Measurements from ENCODE around the gene RAB44.
A peak's percentile ranks its signal among the peaks of the same experiment; 100 is the strongest.

RAB44 gene

DNA sequence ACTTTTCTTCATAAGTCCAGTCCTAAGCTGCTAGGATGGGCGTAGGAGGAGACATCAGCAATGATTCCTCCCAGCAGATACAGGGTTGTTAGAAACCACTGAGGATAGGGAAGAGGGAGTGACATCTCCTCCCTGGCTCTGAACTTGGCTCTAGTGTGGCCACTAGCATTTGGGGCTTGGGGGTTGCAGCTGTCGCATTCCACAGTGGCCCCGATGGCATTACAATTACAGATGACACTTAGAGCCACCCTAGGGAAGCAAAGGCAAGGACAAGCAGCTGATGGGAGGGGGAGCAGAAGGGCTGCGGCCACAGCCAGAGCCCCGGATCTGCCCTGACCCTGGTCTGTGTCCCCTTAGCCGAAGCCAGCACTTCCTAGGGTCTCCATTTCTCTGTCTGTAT lies 28.6 kb upstream of the RAB44 start:
- no peak for DNase-seq (ENCODE audit: low spot score)

DNA sequence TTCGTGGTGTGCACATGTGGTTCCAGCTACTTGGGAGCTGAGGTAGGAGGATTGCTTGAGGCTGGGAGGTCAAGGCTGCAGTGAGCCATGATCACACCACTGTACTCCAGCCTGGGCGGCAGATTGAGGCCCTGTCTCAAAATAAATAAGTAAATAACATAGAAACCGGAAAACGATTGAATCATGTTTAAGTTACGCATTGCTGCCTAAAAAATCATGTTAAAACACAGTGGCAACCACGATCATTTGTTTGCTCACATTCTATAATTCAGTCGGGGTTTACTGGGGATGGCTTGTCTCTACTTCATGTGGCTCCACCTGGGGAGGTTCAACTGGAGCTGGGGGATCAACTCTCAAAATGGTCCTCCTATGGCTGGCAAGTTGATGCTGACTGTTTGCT lies 27.4 kb upstream of the RAB44 start:
- DNase-seq (ENCODE audit: low spot score): no peak

GRCh38 chr6:36671687-36672375 lies 25.8 kb upstream of the RAB44 start:
- no peak for DNase-seq (ENCODE audit: low spot score)

DNA sequence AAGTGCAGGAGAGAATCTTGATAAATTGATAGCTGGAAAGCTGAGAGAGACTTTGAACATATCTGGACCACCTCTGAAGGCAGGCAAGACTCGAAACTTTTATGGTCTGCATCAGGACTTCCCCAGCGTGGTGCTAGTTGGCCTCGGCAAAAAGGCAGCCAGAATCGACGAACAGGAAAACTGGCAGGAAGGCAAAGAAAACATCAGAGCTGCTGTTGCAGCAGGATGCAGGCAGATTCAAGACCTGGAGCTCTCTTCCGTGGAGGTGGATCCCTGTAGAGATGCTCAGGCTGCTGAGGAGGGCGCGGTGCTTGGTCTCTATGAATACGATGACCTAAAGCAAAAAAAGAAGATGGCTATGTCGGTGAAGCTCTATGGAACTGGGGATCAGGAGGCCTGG lies 23.7 kb upstream of the RAB44 start:
- DNase-seq (ENCODE audit: low spot score): no peak

GRCh38 chr6:36674942-36675341 lies 22.7 kb upstream of the RAB44 start:
- DNase-seq (ENCODE audit: low spot score): no peak

DNA sequence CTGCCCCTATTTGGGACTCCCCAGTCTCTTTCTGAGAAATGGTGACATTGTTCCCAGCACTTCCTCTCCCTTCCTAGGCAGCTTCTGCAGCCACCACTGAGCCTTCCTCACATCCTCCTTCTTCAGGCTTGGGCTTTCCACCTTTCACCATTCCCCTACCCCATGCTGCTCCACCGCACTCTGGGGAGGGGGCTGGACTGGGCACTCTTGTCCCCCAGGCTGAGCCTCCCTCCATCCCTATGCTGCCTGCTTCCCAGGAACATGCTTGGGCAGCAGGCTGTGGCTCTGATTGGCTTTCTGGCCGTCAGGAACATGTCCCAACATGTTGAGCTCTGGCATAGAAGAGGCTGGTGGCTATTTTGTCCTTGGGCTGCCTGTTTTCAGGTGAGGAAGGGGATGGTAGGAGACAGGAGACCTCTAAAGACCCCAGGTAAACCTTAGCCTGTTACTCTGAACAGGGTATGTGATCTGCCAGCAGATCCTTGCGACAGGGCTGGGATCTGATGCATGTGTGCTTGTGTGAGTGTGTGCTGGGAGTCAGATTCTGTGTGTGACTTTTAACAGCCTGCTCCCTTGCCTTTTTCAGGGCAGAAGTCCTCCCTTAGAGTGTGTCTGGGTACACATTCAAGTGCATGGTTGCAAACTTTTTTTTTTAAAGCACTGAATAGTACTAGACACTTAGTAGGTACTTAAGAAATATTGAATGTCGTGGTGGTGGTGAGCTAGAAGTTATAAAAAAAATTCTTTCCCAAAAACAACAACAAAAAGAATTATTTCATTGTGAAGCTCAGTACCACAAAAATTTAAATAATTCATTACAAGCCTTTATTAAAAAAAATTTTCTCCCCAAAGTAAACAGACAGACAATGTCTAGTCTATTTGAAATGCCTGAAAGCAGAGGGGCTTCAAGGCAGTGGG lies 21.2 kb upstream of the RAB44 start:
- DNase-seq (ENCODE audit: low spot score): no peak

- no peak for DNase-seq (ENCODE audit: low spot score)
These were observed 20.4 kb upstream of the RAB44 start for GRCh38 chr6:36677059-36677749.

- no peak for DNase-seq (ENCODE audit: low spot score)
These were observed 19.7 kb upstream of the RAB44 start for GRCh38 chr6:36677753-36678487.

- DNase-seq (ENCODE audit: low spot score): peak; percentile 89
These were observed 19.1 kb upstream of the RAB44 start, which contains the start of gene CDKN1A for GRCh38 chr6:36678488-36679042. TSS of gene CDKN1A (plus strand) at chr6:36678714. CDS start at chr6:36684102, 5,388 bp downstream.

GRCh38 chr6:36679043-36679833 lies 18.4 kb upstream of the RAB44 start:
- peak; percentile 90 for DNase-seq (ENCODE audit: low spot score)

DNA sequence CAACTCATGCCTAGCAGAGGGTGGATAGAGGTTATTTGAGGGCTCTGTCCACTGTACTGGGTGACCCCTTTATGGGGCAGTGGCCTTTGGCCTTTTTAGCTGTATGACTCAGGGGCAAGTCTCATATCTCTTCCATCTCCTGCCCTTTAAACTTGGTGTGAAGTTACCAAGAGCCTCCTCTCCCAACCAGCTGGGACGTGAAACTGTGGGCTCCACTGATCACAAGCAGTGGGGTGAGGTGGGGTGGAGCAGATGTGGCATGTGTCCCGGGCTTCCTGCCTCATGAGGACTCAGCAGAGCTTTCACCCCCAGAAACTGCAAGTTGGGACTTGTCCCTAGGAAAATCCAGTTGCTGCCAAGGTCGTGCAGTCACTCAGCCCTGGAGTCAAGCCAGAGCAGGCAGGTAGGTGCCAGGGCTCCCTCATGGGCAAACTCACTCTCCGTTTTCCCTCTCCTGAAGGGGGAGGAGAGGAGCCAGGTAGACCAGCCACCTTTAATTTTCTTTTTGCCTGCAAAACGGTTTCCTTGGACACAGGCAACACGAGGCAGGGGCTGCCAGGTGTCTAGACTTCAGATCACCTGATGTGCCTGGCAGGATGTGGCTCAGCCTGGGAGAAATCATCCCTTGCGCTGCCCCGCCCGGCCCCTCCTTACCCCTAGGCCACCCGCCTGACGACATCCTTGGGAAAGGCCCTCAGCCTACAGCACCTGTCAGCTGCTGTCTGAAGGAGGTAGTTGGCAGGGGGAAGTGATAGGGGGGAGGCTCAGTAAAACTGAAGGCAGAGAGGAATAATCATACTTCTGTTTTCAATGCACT lies 15.1 kb upstream of the RAB44 start:
- DNase-seq (ENCODE audit: low spot score): no peak

GRCh38 chr6:36683145-36683655 lies 14.4 kb upstream of the RAB44 start:
- DNase-seq (ENCODE audit: low spot score): no peak

GRCh38 chr6:36683656-36684446 lies 13.8 kb upstream of the RAB44 start:
- no peak for DNase-seq (ENCODE audit: low spot score)

- no peak for DNase-seq (ENCODE audit: low spot score)
These were observed 13.2 kb upstream of the RAB44 start for GRCh38 chr6:36684447-36684812.

DNA sequence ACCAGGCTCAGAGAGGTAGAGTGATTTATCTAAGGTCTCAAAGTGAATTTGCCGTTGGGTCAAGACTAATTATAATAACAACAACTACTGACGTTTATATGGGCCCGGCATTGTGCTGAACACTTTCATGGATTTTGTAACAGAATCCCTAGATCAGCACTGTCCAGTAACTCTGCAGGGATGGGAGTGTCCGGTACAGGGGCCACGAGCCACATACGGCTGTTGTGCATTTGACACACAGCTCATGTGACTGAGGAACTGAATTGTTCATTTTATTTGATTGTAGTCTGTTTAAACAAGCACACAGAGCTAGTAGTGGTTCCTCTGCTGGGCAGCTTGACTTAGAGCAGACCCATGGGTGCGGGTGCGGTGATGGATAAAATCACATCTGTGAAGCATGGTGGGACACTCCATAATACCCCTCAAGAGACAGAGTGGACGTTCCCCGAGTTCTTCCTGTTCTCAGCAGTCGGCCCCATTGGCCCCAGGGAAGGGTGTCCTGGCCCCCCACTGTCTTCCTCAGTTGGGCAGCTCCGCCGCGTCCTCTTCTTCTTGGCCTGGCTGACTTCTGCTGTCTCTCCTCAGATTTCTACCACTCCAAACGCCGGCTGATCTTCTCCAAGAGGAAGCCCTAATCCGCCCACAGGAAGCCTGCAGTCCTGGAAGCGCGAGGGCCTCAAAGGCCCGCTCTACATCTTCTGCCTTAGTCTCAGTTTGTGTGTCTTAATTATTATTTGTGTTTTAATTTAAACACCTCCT lies 12.3 kb upstream of the RAB44 start:
- DNase-seq (ENCODE audit: low spot score): no peak

GRCh38 chr6:36685926-36686667 lies 11.5 kb upstream of the RAB44 start:
- DNase-seq (ENCODE audit: low spot score): no peak

All from RKO (cell line).